GM19455 (cell line): Measurements from ENCODE around the gene AP4S1.
"Not testable (repeated sequence)": the region's sequence is repeated elsewhere in the genome, so short reads cannot be mapped to it uniquely, and the experiment has no call there.

Experiments
- ATAC-seq: cut with Tn5 transposase; IDR thresholded peaks from one replicate; pipeline ENCODE4 v1.9.1; 2021; ENCODE audit not compliant: unreplicated experiment

Gene AP4S1, protein sequence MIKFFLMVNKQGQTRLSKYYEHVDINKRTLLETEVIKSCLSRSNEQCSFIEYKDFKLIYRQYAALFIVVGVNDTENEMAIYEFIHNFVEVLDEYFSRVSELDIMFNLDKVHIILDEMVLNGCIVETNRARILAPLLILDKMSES

DNA sequence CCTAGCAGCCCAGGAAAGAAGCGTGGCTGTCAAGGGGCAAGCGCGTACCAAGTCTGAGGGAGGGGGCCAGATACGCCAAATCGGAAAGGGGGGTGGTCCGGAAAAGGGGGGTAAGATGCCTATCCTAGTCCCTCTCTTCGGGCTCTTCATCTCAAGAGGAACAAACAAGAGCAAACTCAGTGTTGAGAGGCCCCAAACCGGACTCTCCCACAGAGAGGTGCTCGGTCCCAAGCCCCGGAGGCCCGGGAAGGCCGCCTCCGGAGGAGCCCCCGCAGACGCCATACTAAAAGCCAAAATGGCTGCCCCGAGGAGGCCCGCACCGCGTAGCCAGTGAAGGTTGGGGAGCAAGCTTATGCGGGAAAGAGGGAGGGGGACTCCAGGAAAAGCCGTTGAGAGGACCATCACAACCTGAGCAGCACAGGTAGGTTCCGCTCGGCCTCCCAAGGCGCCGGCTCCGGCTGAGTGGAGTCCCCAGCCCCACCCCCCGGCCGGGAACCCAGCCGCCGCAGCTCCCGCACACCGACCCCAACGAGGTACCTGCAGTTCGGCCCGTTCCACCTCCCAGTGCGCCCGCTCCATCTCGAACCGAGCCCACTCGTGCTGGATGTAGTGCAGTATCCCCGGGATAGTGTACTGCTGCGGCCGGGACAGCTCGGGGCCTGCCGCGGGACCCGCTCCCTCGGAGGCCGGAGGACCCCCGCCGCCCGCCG lies at the start of gene AP4S1:
AP4S1 (plus strand) TSS at position 283 of the 710 bp plus-strand sequence. CDS start 40,548 bp downstream, outside the sequence.
- peak; percentile 18 for ATAC-seq

DNA sequence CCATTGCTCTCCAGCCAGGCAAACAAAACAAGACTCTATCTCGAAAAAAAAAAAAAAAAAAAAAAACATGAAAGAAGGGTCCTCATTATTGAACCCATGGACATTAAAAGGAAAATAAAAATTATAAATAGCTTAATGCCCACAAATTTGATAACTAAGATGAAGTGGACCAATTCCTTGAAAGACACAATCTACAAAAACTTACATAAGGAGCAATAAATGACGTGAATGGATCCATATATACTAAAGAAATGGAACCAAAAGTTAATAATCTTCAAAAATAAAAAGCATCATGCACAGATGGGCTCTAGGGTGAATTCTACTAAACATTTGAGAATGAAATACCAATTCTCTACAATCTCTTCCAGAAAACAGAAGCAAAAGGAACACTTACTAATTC lies 47.7 kb upstream of the AP4S1 start:
- ATAC-seq: no peak

DNA sequence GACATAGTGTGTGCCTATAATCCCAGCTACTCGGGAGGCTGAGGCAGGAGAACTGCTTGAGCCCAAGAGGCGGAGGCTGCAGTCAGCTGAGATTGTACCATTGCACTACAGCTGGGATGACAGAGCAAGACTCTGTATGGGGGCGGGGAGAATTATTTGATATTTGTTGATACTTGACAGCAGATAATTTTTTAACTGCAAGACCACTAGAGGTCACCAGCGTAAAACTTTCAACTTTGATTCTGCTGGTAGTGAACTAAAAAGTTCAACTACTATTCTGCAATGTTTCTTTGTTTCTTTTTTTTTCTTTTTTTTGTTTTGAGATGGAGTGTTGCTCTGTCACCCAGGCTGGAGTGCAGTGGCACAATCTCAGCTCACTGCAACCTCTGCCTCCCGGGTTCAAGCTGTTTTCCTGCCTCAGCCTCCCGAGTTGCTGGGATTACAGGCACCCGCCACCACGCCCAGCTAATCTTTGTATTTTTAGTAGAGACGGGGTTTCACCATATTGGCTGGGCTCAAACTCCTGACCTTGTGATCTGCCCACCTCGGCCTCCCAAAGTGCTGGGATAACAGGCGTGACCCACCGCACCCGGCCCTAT lies 45.2 kb upstream of the AP4S1 start:
- ATAC-seq: not testable (repeated sequence)

DNA sequence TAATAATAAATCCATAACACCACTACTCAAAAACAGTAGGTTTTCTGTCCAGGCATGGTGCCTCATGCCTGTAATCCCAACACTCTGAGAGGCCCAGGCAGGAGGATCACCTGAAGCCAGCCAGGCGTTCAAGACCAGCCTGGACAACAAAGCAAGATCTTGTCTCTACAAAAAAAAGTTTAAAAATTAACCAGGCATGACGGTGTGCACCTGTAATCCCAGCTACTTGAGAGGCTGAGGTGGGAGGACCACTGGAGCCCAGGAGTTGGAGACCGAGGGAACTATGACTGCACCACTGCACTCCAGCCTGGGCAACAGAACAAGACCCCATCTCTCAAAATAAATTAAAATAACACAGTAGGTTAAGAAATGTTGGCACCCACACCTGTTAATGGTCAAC lies 44.5 kb upstream of the AP4S1 start:
- ATAC-seq: no peak

DNA sequence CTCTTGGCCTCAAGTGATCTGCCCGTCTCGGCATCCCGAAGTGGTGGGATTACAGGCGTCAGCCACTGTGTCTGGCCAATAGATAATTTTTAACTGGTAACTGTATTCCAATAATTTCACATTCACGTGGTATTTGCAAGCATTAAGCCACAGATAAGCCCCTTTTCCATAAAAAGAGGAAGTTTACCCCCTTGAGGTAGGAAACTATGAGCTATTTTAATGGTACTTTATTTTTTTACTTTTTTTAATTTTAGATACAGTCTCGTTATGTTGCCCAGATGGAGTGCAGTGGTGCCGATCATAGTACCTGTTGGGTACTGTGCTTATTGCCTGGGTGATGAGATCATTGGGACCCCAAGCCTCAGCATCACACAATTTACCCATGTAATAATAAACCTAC lies 42.9 kb upstream of the AP4S1 start:
- ATAC-seq: no peak

DNA sequence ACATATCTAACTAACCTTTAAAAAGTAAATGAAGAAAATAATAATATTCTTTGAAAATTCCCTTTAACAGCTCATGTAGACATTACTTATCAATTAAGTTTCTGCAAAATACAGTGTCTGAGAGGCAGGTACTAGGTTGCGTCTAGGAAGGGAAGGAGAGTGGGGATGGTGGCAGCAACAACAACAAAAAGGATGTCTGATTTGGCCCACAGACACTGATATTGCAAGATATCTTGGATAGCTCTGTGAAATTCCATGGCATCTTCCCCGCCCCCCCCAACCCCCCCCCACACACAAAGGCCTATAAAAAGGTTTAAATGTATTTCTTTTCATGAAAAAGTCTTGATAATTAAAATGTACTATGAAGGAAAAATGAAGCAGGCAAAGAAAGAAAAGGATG lies 41.6 kb upstream of the AP4S1 start:
- no peak for ATAC-seq

DNA sequence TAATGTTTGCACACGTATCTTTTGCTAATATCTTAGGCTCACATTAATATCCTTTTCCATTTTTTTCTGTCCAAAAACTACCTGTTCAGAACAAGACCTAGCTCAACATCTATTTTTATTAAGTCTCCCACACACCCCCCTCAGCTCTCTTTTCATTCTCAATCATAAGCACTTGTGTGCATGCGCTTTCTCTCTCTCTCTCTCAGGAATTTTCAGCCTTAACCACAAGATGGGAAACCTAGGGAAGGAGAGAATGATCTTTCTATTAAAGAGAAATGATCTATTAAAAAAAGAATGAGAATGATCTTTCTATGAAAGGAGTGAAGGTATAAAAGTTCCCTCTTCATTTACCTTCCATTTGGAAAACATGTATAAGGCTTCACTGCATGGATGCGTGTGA lies 39.7 kb upstream of the AP4S1 start:
- no peak for ATAC-seq

DNA sequence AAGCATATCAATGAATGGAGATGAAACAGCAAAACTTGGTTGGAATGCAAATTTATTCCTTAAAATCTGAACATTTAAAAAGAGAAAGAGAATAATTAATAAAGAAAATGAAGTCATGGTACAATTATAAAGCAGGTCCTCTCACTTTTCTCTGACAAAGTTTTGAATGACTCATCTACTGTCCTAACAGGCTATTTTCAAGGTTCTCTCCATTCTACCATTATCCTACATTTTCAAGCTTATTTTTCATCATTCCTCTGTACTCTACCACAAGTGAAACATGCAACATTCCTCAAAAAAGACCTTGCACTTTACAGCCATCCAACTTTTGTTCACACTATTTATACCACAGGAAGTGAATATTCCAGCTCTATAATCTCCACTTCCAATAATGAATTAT lies 36.9 kb upstream of the AP4S1 start:
- no peak for ATAC-seq

DNA sequence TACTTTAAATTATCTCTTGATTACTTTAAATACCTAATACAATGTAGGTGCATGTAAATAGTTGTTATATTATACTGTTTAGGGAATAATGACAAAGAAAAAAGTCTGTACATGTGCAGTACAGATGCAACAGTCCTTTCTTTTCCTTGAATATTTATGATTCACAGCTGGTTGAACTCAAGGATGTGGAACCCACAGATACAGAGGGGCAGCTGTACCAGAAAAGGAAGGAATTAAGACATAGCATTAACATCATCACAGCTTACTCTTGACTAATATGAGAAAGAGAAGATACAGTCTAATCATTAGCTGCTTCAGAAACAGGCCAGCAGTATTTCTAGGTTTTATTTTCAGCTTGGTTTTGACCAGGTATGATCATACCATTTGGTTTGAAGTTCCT lies 34.7 kb upstream of the AP4S1 start:
- no peak for ATAC-seq

DNA sequence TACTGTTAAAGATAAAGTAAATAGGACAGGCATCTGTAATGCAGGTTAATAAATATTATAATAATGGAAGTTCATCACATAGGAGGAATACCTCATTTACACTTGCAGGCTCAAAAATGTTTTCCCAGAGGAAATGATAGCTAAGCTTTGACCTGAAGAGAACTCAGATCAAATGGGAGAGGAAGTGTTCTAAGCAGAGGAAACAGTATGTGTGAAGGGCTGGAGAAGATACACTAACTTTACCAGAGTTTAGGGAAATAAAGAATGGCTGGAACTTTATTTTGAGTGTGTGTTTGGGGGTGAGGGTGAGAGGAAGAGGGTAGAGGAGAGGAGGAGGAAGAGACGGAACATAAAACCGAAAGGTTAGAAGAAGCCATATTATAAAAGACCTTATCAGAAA lies 34.0 kb upstream of the AP4S1 start:
- no peak for ATAC-seq

DNA sequence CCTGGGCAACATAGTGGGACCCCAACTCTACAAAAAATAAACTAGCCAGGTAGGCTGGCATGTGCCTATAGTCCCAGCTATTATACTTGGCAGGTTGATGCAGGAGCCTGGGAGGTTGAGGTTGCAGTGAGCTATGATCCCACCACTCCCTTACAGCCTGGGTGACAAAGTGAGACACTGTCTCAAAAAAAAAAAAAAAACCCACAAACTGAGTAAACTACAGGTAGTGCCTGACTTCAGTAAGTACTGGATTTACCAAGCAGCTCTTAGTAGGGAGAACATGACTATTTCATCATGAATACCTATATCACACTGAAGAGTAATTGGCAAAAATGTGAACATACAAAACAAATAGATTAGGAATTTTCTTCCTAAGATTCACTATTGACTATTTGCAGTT lies 32.4 kb upstream of the AP4S1 start:
- no peak for ATAC-seq

DNA sequence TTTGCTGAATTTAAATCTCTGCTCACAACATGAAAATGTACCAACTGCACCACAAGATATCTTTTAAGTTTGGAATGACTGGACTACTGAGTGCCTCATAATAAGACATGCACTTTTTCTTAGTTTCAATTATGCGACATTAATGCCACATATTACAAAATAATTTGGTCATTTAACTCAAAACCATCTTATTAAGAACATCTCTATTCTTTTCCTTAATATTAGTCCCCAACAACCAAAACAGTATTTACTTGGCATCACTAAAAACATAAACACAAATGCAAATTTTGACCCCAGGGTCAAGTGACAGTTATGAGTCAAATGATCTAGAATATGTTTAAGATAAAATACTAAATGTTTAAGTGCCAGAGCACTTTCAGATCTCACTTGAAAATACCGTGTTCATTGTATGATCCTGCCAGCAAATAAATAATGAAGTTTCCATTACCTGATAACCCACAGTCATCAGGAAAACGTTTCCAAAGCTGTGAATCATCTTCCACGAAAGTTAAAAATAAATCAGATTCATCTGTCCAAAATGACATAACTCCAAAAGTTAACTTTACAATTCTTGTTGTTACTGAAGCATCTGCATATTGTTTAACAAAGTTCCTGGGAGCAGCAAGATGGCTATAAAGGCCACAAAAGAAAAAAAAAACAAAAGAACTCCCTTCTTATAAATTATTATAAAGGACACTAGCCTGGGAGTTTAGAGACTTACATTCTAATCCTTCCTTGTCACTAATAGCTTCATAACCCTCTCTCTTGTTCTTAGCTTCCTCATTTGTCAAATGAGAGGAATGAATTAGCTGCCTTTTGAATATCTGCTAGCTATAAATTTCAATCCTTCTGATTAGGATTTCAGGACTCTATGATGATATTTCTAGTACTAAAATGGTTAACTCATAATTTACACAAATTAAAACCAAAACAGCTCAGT lies 30.5 kb upstream of the AP4S1 start:
- ATAC-seq: peak; percentile 47

DNA sequence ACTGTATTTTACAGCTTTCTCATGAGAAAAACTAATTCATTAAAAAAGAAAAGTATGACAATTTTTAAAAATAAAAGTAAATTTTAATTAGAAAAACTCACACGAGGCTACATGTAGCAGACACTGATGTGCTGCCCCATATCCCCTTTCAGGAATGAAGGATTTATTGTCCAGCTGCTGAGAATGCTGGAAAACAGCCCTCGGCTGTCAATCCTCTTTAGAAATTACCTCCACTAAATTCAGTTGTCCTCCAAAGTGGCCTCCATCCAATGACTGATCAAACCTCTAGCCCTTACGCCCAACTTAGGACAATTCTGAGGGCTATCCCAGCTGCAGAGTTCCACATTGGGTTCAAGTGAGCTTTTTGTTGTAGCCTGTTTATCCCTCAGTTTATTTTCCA lies 29.8 kb upstream of the AP4S1 start:
- no peak for ATAC-seq

DNA sequence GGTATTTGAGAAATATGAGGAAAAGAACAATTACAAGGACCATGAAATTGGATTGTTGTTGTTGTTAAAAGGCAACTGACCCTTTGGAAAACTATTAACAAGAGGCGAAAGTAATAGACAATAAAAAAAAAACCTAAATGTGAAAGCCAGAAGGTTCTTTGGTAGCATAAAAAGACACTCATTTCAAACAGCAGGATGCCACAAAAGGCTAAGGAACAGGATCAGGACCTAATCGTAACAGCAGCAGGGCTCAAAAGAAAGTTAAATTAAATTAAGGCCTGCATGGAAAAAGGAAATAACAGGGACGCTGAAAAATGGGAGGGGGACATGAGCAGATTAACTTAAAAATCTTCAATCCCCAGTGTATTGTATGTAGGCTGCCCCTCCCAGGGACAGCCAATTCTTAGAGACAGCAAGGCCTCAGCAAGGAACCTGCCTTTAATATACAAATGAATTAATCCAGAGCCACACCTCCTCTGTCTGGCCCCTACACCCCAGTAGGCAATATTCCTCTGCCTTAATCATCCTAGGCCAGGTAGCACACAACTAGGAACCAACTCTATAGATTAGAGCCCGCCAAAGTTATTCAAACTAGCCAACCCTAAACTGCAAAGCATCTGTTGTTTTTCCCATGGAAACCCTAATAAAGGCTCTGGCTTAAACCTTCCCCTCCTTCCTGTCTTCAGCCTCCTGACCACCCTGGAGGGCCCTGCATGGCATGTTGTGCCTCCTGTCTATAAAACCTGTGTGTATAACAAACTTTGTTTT lies 28.4 kb upstream of the AP4S1 start:
- ATAC-seq: no peak

DNA sequence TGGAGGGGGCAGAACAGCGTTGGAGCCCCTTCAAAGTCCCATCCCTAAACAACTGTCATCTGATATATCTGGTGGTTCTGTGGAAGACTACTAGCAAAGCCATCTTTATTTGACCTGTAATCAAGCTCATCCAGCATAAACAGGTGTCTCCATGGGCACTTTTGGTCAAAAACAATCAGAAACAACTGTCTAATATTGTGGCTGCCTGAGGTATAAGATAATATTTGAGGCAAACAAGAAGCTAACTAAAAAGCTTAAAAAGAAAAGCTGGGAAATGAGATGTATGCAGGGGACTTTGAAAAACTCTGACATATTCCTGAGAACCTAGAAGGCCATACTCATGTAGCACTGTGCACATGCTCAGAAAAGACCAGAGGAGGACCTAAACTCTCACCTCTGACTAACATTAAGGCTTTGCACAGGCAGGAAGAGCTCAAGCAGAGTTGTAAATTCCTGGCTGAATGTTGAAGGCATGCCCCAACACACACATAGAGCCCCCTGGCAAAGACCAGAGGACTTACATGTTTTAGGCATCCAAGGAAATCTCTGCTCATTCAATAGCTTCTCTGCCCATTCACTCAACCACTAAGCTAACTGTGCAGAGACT lies 27.2 kb upstream of the AP4S1 start:
- no peak for ATAC-seq

DNA sequence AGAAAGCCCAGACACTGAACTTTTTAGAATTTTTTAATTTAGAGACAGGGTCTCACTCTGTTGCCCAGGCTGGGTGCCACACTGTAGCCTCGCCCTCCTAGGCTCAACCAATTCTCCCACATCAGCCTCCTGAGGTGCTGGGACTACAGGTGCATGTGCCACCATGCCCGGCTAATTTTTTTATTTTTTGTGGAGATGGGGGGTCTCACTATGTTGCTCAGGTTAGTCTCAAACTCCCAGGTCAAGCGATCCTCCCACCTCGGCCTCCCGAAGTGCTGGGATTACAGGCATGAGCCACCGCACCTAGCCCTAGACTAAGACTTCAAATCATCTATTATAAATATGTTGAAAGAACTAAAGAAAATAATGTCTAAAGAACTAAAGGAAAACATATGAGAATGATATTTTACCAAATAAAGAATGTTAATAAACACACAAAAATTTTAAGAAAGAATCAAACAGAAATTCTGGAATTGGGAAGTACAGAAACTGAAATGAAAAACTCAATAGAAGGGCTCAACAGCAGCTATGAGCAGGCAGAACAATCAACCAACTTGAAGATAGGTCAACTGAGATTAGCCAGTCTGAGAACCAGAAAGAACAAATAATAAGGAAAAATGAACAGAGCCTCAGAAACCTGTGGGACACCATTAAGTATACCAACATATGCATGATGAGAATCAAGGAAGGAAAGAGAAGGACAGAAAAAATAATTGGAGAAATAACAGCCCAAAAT lies 26.2 kb upstream of the AP4S1 start:
- ATAC-seq: no peak

DNA sequence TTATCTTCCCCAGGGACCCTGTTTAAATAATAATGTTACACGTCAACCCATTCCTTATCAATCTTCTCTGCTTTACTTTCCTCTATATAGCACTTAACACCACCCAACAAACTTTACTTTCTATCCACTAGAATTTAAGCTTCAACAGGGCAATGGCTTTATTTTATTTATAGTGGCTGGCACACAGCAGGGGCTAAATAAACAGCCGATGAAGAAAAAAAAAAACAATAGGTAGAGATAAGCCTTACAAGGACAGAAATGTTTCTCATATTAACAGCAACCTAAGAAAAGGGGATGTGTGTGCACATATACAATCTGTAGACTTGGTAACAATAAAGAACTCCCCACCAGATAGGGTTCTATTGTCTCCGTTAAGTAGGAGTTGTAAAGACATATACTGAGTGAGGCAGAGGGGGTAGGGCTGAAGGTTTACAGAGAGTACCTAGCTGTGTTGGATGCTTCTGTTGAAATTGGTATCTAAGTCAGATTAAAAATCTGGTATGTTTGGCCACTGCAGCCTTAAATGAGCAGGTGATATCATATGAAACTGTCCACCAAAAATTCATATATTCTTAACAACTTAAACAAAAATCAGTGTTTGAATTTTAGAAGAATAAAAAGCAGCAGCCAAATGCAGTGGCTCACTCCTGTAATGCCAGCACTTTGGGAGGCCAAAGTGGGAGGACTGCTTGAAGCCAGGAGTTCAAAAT lies 24.7 kb upstream of the AP4S1 start:
- ATAC-seq: no peak

DNA sequence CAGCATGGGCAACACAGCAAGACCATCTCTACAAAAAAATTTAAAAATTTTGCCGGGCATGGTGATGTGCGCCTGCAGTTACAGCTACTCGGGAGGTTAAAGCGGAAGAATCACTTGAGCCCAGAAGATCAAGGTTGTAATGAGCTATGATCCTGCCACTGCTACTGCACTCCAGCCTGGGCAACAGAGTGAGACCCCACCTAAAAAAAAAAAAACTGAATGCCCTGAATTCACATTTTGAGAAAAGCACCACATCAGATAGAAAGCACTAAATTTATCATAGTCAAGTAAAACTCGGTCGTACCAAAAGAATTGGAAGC lies 24.1 kb upstream of the AP4S1 start:
- no peak for ATAC-seq

DNA sequence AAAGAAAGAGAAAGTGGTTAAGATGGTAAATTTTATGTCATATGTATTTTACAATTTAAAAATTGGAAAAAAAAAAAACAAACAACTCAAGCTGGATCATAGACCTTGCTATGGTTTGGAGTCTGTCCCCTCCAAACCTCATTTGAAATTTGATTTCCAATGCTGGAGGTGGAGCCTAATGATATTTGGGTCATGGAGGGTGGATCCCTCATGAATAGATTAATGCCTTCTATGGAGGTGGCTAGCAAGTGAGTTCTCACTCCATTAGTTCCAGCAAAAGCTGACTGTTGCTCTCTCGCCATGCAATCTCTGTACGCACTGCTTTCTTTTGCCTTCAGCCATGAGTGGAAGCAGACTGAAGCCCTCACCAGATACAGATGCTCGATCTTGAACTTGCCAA lies 22.2 kb upstream of the AP4S1 start:
- ATAC-seq: no peak
